A673 (cell line): Measurements from ENCODE around the gene AP4B1. TPM values are rescaled to one million over a fixed set of nuclear protein-coding genes. Genes with fewer than 3 reads are reported as not detected.

Experiments
- BruUV-seq: library from RNA; stranded (reverse); fragments of 400-500 nt; replicated peaks from 2 replicates; lab custom pipeline; 2021; lab: Mats Ljungman, UMichigan
- CTCF ChIA-PET: fragments of 300-600 bp; sonication (Branson Sonifier 250); formaldehyde crosslinking; loops from one replicate; lab custom pipeline; 2022; ENCODE audit warnings: antibody characterized with exemption; lab: Charles Lee
- POLR2A ChIA-PET: fragments of 300-600 bp; sonication (Branson Sonifier 250); formaldehyde crosslinking; loops from one replicate; lab custom pipeline; 2022; ENCODE audit warnings: antibody characterized with exemption; ENCODE audit not compliant: low non-redundant PET; lab: Charles Lee
- DNase-seq: peaks from one replicate; pipeline ENCODE4 v3.0.0-alpha.2; 2015; ENCODE audit warnings: low spot score
- H3K27ac ChIP-seq: fragments of 200-600 bp; sonication (generic); 2 replicates; pipeline ENCODE4 v1.5.1; 2016; ENCODE audit warnings: mixed run types, low read depth, mild to moderate bottlenecking, mixed read lengths, antibody characterized with exemption, low read length; ENCODE audit not compliant: poor library complexity, severe bottlenecking
- H3K27me3 ChIP-seq: fragments of 200-600 bp; sonication (generic); replicated peaks from 2 replicates; pipeline ENCODE4 v1.6.1; 2017; ENCODE audit warnings: mixed run types, low read depth, mild to moderate bottlenecking, mixed read lengths, antibody characterized with exemption, low read length; ENCODE audit not compliant: insufficient read depth, poor library complexity
- H3K36me3 ChIP-seq: fragments of 200-600 bp; sonication (generic); 2 replicates; pipeline ENCODE4 v1.6.1; 2016; ENCODE audit warnings: mixed run types, mild to moderate bottlenecking, mixed read lengths, antibody characterized with exemption, low read length; ENCODE audit not compliant: insufficient read depth, poor library complexity, severe bottlenecking
- H3K4me1 ChIP-seq: fragments of 200-600 bp; sonication (generic); 2 replicates; pipeline ENCODE4 v1.6.1; 2017; ENCODE audit warnings: mixed run types, mild to moderate bottlenecking, mixed read lengths, antibody characterized with exemption, low read length; ENCODE audit not compliant: insufficient read depth, poor library complexity, severe bottlenecking
- H3K4me3 ChIP-seq: fragments of 200-600 bp; sonication (generic); 2 replicates; pipeline ENCODE4 v1.5.1; 2016; ENCODE audit warnings: low read depth, mixed run types, mild to moderate bottlenecking, mixed read lengths, low read length; ENCODE audit not compliant: poor library complexity, severe bottlenecking
- H3K9me3 ChIP-seq: fragments of 200-600 bp; sonication (generic); 2 replicates; pipeline ENCODE4 v1.6.1; 2016; ENCODE audit warnings: mixed run types, low read depth, mild to moderate bottlenecking, mixed read lengths, antibody characterized with exemption, low read length; ENCODE audit not compliant: poor library complexity, severe bottlenecking
- EZH2 ChIP-seq: fragments of 200-600 bp; sonication (generic); IDR thresholded peaks from 2 replicates; pipeline ENCODE4 v1.6.1; 2017; ENCODE audit warnings: borderline replicate concordance, low read depth, mild to moderate bottlenecking, mixed read lengths, antibody characterized with exemption, low read length; ENCODE audit not compliant: poor library complexity, severe bottlenecking
- intact Hi-C: fragments of 100-400 bp; cut with micrococcal nuclease; formaldehyde crosslinking; loops from one replicate; pipeline ENCODE4 v1.10.0; 2022; ENCODE audit not compliant: unreplicated experiment
- total RNA-seq: library from RNA; stranded (reverse); gene quantifications from 2 replicates; pipeline ENCODE4 v1.2.3, GENCODE V29; 2021
- TF ChIP-seq, protein P1 (sequence below): fragments of 300-800, 200-600 bp; sonication (generic); conservative IDR thresholded peaks from 2 replicates; pipeline ENCODE4 v1.5.1; 2017; ENCODE audit warnings: low read depth, mild to moderate bottlenecking, antibody characterized with exemption, low read length, moderate library complexity, mixed read lengths

The AP4B1 gene
- total RNA-seq, 1 experiment from 2014 or later, result 48.9 TPM

DNA sequence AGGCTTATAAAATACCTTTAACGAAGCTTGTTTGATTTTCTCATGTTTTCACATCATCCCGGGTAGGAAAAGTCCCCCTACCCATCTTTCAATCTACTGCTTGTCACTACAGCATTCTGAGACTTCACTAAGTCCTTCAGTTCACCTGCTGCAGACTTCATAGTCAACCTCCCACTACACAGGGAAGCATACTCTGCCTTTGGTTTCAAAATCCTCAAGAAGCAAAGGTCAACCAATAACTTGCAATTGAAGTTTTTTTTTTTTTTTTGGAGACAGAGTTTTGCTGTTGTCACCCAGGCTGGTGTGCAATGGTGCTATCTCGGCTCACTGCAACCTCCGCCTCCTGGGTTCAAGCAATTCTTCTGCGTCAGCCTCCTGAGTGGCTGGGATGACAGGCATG lies 28.4 kb downstream of the AP4B1 start:
- no peak overlapping the region for H3K27ac ChIP-seq
- BruUV-seq, result no TSS peak
- no peak overlapping the region for H3K4me3 ChIP-seq
- ChIA-PET CTCF (no interaction called here), POLR2A (interaction anchor here (0.6 kb wide), 1 partner anchor 204 kb away, joined by 3 read pairs; no protein-coding TSS in a partner anchor)
- DNase-seq, result no peak
- TF ChIP-seq, protein P1, sequence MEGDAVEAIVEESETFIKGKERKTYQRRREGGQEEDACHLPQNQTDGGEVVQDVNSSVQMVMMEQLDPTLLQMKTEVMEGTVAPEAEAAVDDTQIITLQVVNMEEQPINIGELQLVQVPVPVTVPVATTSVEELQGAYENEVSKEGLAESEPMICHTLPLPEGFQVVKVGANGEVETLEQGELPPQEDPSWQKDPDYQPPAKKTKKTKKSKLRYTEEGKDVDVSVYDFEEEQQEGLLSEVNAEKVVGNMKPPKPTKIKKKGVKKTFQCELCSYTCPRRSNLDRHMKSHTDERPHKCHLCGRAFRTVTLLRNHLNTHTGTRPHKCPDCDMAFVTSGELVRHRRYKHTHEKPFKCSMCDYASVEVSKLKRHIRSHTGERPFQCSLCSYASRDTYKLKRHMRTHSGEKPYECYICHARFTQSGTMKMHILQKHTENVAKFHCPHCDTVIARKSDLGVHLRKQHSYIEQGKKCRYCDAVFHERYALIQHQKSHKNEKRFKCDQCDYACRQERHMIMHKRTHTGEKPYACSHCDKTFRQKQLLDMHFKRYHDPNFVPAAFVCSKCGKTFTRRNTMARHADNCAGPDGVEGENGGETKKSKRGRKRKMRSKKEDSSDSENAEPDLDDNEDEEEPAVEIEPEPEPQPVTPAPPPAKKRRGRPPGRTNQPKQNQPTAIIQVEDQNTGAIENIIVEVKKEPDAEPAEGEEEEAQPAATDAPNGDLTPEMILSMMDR, result no peak
- no peak for TF ChIP-seq EZH2
- intact Hi-C loops, result no loop called here
- no peaks in the 10 kb centered on the region for H3K9me3 ChIP-seq
- H3K4me1 ChIP-seq, result no peaks in the 10 kb centered on the region
- H3K27me3 ChIP-seq, result no peaks in the 10 kb centered on the region
- no peaks in the 10 kb centered on the region for H3K36me3 ChIP-seq

- no peaks in the 10 kb centered on the region for H3K36me3 ChIP-seq
- H3K27ac ChIP-seq, result no peak overlapping the region
- no TSS peak for BruUV-seq
- no peaks in the 10 kb centered on the region for H3K27me3 ChIP-seq
- CTCF ChIA-PET, result no interaction called here
- H3K9me3 ChIP-seq, result no peaks in the 10 kb centered on the region
- TF ChIP-seq EZH2, result no peak
- TF ChIP-seq, protein P1, result no peak
- DNase-seq, result no peak
- intact Hi-C loops, result no loop called here
- H3K4me1 ChIP-seq, result no peaks in the 10 kb centered on the region
- POLR2A ChIA-PET, result no interaction called here
- H3K4me3 ChIP-seq, result no peak overlapping the region
Observed at GRCh38 chr1:113875714-113876113, 28.9 kb downstream of the AP4B1 start.

DNA sequence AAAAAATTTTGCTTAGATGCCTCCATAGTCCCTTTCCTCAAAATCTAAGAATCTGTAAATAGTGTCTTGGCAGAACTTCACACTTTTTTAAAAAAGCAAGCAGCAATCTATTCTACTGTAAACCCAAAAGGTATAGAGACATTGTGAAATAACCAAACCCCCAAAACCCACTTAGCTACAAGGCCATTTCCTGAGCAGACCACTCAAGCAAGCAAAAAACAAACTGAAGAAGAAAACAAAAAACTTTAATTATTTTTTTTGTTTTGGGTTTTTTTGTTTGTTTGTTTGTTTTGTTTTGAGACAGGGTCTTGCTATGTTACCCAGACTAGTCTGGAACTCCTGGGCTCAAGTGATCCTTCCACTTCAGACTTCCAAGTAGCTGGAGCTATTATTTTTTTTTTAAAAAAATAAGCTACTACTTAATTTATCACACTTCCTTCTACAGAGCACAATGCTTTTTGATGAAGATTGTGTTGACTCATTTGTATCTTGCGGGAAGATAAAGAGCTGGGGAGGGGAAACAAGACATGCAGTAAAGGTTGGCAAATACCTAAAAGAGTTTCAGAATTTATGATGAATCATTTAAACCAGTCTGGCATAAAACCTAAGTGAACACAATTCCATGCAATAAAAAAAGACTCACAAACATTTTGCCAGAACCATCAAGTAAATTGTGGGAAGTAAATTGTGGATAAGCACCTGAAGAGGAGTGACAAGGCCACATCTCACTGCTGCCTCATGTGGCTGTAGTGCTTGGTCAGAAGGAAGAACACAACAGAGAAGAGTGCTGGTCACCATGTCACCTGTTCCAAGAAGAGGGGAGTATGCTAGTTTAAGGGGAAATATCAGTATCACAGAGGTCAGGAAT lies 30.4 kb downstream of the AP4B1 start:
- Histone ChIP-seq H3K27ac (no peak overlapping the region), H3K4me1 (no peaks in the 10 kb centered on the region), H3K36me3 (no peaks in the 10 kb centered on the region), H3K27me3 (no peaks in the 10 kb centered on the region), H3K9me3 (no peaks in the 10 kb centered on the region), H3K4me3 (no peak overlapping the region)
- DNase-seq, result no peak
- CTCF ChIA-PET, result no interaction called here
- POLR2A ChIA-PET, result no interaction called here
- no TSS peak for BruUV-seq
- no peak for TF ChIP-seq EZH2
- TF ChIP-seq, protein P1, result peak; percentile 32; the same call in 1 of the 2 replicates
- intact Hi-C loops, result no loop called here
